GM23338 (cell line): ENCODE measurements around the gene DPEP2NB.

Source experiments
- CTCF ChIP-seq, 2 experiments: fragments of 200-600 bp in 1 of 2; sonication (generic) in 1 of 2; conservative IDR thresholded peaks; 2 replicates each; pipeline versions ENCODE4 v1.5.1 to v1.6.1; 2016 to 2017; ENCODE audit warnings: antibody characterized with exemption in 2 of 2, low read depth in 2 of 2, mild to moderate bottlenecking in 2 of 2, moderate library complexity in 1 of 2
- ETS1 ChIP-seq: IDR thresholded peaks from 2 replicates; pipeline ENCODE4 v1.6.1; 2016; ENCODE audit warnings: antibody characterized with exemption
- EZH2 ChIP-seq: fragments of 200-600 bp; sonication (generic); IDR thresholded peaks from one replicate; pipeline ENCODE4 v1.8.0; 2017; ENCODE audit warnings: antibody characterized with exemption, mild to moderate bottlenecking, low read depth; ENCODE audit not compliant: unreplicated experiment
- EZH2phosphoT487 ChIP-seq: fragments of 200-600 bp; sonication (generic); IDR thresholded peaks from one replicate; pipeline ENCODE4 v1.8.1; 2018; ENCODE audit warnings: antibody characterized with exemption; ENCODE audit not compliant: unreplicated experiment
- ZNF462 ChIP-seq: fragments of 250-450 bp; sonication (Bioruptor Pico); IDR thresholded peaks from 2 replicates; pipeline ENCODE4 v1.5.0; 2020; ENCODE audit warnings: mild to moderate bottlenecking, moderate library complexity

GRCh38 chr16:68061396-68061795 lies 45.7 kb upstream of the DPEP2NB start:
- TF ChIP-seq CTCF (conservative IDR thresholded peaks at IDR 0.05; ENCODE audit: low read depth in 2 of 2) (no peak), ETS1 (no peak), EZH2 (no peak), EZH2phosphoT487 (no peak), ZNF462 (no peak)
